ENCODE results near the gene MAPK8IP3.

The MAPK8IP3 gene

GRCh38 chr16:1743376-1744337, 37.7 kb downstream of the MAPK8IP3 start:
- DNase-seq = no peak

- no peak for DNase-seq
Observed at GRCh38 chr16:1744338-1744840, 38.4 kb downstream of the MAPK8IP3 start.

GRCh38 chr16:1745181-1745899, 39.3 kb downstream of the MAPK8IP3 start:
- no peak for DNase-seq

GRCh38 chr16:1745900-1746692, 40.1 kb downstream of the MAPK8IP3 start:
- DNase-seq = no peak

- no peak for DNase-seq
Observed at GRCh38 chr16:1746693-1747195, 40.7 kb downstream of the MAPK8IP3 start.

- DNase-seq = no peak
Observed at GRCh38 chr16:1747934-1748333, 41.9 kb downstream of the MAPK8IP3 start.

GRCh38 chr16:1749152-1750117, 43.4 kb downstream of the MAPK8IP3 start:
- DNase-seq = no peak

GRCh38 chr16:1751946-1752345, 46.0 kb downstream of the MAPK8IP3 start:
- DNase-seq = no peak

- no peak for DNase-seq
Observed at GRCh38 chr16:1752853-1753252, 46.9 kb downstream of the MAPK8IP3 start.

GRCh38 chr16:1754204-1754603, 48.2 kb downstream of the MAPK8IP3 start:
- DNase-seq = no peak

GRCh38 chr16:1757714-1758461, 51.9 kb downstream of the MAPK8IP3 start:
- no peak for DNase-seq

- DNase-seq = no peak
Observed at GRCh38 chr16:1758923-1759322, 52.9 kb downstream of the MAPK8IP3 start.

GRCh38 chr16:1759511-1759910, 53.5 kb downstream of the MAPK8IP3 start:
- DNase-seq = no peak

GRCh38 chr16:1760911-1761310, 54.9 kb downstream of the MAPK8IP3 start:
- no peak for DNase-seq

- no peak for DNase-seq
Observed at GRCh38 chr16:1761751-1762150, 55.8 kb downstream of the MAPK8IP3 start.

- DNase-seq = no peak
Observed at GRCh38 chr16:1762196-1762878, 56.3 kb downstream of the MAPK8IP3 start.

GRCh38 chr16:1762879-1763520, 57.0 kb downstream of the MAPK8IP3 start:
- DNase-seq = no peak

- peak; percentile 78 for DNase-seq
Observed at GRCh38 chr16:1763521-1764511, 57.8 kb downstream of the MAPK8IP3 start.
